ENCODE results near the gene CECR2. TPM values are rescaled to one million over a fixed set of nuclear protein-coding genes. Genes with fewer than 3 reads are reported as not detected.

Gene CECR2
- total RNA-seq, 4 donors from 2014 or later: 1.1 to 2.1 (median 1.3) TPM

- Histone ChIP-seq H3K9me3 (no peaks in the 10 kb centered on the region), H3K4me1 (peaks cover 0 to 22% (median 3%) of the 10 kb centered on the region in 4 donors), H3K27ac (replicated peaks in 1 of 4) (no peak overlapping the region), H3K27me3 (peaks cover 0 to 4% (median 0%) of the 10 kb centered on the region in 4 donors), H3K4me3 (no peak overlapping the region), H3K36me3 (no peaks in the 10 kb centered on the region)
- TF ChIP-seq CTCF (IDR thresholded peaks at IDR 0.05) (no peak), POLR2AphosphoS5 (IDR thresholded peaks at IDR 0.05) (no peak), POLR2A (IDR thresholded peaks at IDR 0.05; ENCODE audit: low read depth) (no peak), EP300 (IDR thresholded peaks at IDR 0.05) (no peak)
- intact Hi-C loops (cut with DNase I): no loop called here
- DNase-seq (ENCODE audit: extremely low spot score): no peak
- WGBS: 52% methylated on average over 3 of the region's 3 CpGs
Measured at GRCh38 chr22:17411213-17411612, 42.0 kb downstream of the CECR2 start.

GRCh38 chr22:17412232-17412631, 43.0 kb downstream of the CECR2 start:
- no peak for TF ChIP-seq CTCF (IDR thresholded peaks at IDR 0.05)
- TF ChIP-seq POLR2A (IDR thresholded peaks at IDR 0.05; ENCODE audit: low read depth): no peak
- no peak for TF ChIP-seq EP300 (IDR thresholded peaks at IDR 0.05)
- TF ChIP-seq POLR2AphosphoS5 (IDR thresholded peaks at IDR 0.05): no peak
- H3K27ac ChIP-seq (replicated peaks in 1 of 4): no peak overlapping the region
- no peak overlapping the region for H3K4me3 ChIP-seq
- no peak for DNase-seq (ENCODE audit: extremely low spot score)
- no peaks in the 10 kb centered on the region for H3K36me3 ChIP-seq
- WGBS: 94% methylated on average over 6 of the region's 6 CpGs
- H3K9me3 ChIP-seq: no peaks in the 10 kb centered on the region
- intact Hi-C loops (cut with DNase I): no loop called here
- peaks cover 0 to 4% (median 0%) of the 10 kb centered on the region in 4 donors for H3K27me3 ChIP-seq
- H3K4me1 ChIP-seq: peaks cover 0 to 12% (median 0%) of the 10 kb centered on the region in 4 donors

- intact Hi-C loops (cut with DNase I): no loop called here
- 93% methylated on average over 8 of the region's 27 CpGs for WGBS
- Histone ChIP-seq H3K9me3 (no peaks in the 10 kb centered on the region), H3K27ac (replicated peaks in 1 of 4) (no peak overlapping the region), H3K4me1 (no peaks in the 10 kb centered on the region), H3K4me3 (no peak overlapping the region), H3K36me3 (no peaks in the 10 kb centered on the region), H3K27me3 (no peaks in the 10 kb centered on the region)
- TF ChIP-seq POLR2A (IDR thresholded peaks at IDR 0.05; ENCODE audit: low read depth): no peak
- no peak for TF ChIP-seq EP300 (IDR thresholded peaks at IDR 0.05)
- TF ChIP-seq POLR2AphosphoS5 (IDR thresholded peaks at IDR 0.05): no peak
- TF ChIP-seq CTCF (IDR thresholded peaks at IDR 0.05): no peak
- no peak for DNase-seq (ENCODE audit: extremely low spot score)
Measured at GRCh38 chr22:17418890-17419324, 49.6 kb downstream of the CECR2 start.

GRCh38 chr22:17419348-17419747, 50.1 kb downstream of the CECR2 start:
- Histone ChIP-seq H3K27ac (replicated peaks in 1 of 4) (no peak overlapping the region), H3K36me3 (no peaks in the 10 kb centered on the region), H3K4me3 (no peak overlapping the region), H3K9me3 (no peaks in the 10 kb centered on the region), H3K4me1 (no peaks in the 10 kb centered on the region), H3K27me3 (no peaks in the 10 kb centered on the region)
- 94% methylated on average over 3 of the region's 3 CpGs for WGBS
- no peak for TF ChIP-seq CTCF (IDR thresholded peaks at IDR 0.05)
- DNase-seq (ENCODE audit: extremely low spot score): no peak
- intact Hi-C loops (cut with DNase I): no loop called here

- intact Hi-C loops (cut with DNase I): no loop called here
- H3K9me3 ChIP-seq: no peaks in the 10 kb centered on the region
- no peaks in the 10 kb centered on the region for H3K36me3 ChIP-seq
- 76% methylated on average over 5 of the region's 5 CpGs for WGBS
- no peaks in the 10 kb centered on the region for H3K27me3 ChIP-seq
- TF ChIP-seq EP300 (IDR thresholded peaks at IDR 0.05): no peak
- TF ChIP-seq POLR2AphosphoS5 (IDR thresholded peaks at IDR 0.05): no peak
- H3K27ac ChIP-seq (replicated peaks in 1 of 4): no peak overlapping the region
- DNase-seq (ENCODE audit: extremely low spot score): peak; percentile 50
- no peaks in the 10 kb centered on the region for H3K4me1 ChIP-seq
- H3K4me3 ChIP-seq: no peak overlapping the region
Measured at GRCh38 chr22:17422736-17423343, 53.6 kb downstream of the CECR2 start.
